GM13976 (cell line): ENCODE measurements around the gene PRKAB1.
"Not testable (repeated sequence)": the region's sequence is repeated elsewhere in the genome, so short reads cannot be mapped to it uniquely, and the experiment has no call there.

ENCODE experiments used
- DNase-seq: peaks from one replicate; pipeline ENCODE4 v3.0.0; 2012; ENCODE audit warnings: low spot score
- CTCF ChIP-seq: IDR thresholded peaks from 2 replicates; pipeline ENCODE4 v1.5.1; 2012; ENCODE audit warnings: borderline replicate concordance, mild to moderate bottlenecking; ENCODE audit not compliant: insufficient read depth; ENCODE audit errors: extremely low read depth, missing control alignments, control extremely low read depth
- in situ Hi-C: fragments of 300-500 bp; cut with MboI; formaldehyde crosslinking; loops from one replicate; pipeline ENCODE4 v1.12.0; 2022; ENCODE audit warnings: low sequenced_read_pairs, mixed read lengths, inconsistent platforms; ENCODE audit not compliant: unreplicated experiment

PRKAB1 gene

GRCh38 chr12:119667577-119668323 lies at the start of gene PRKAB1:
TSS of gene PRKAB1 (plus strand) at chr12:119668133. CDS start at chr12:119668245, 112 bp downstream.
- in situ Hi-C loops: no loop called here
- peak; percentile 98 for TF ChIP-seq CTCF
- peak; percentile 98 for DNase-seq

GRCh38 chr12:119618328-119618896 lies 49.5 kb upstream of the PRKAB1 start:
- in situ Hi-C loops, DNase-seq: not testable (repeated sequence)

GRCh38 chr12:119620490-119620889 lies 47.4 kb upstream of the PRKAB1 start:
- in situ Hi-C loops: no loop called here
- DNase-seq: no peak
- no peak for TF ChIP-seq CTCF

- DNase-seq: no peak
- no peak for TF ChIP-seq CTCF
- in situ Hi-C loops: no loop called here
Observed at GRCh38 chr12:119621878-119622277, 46.1 kb upstream of the PRKAB1 start.

GRCh38 chr12:119624966-119625365 lies 43.0 kb upstream of the PRKAB1 start:
- no peak for DNase-seq
- in situ Hi-C loops: no loop called here
- no peak for TF ChIP-seq CTCF

GRCh38 chr12:119627019-119627643 lies 40.8 kb upstream of the PRKAB1 start:
- no peak for TF ChIP-seq CTCF
- DNase-seq: no peak
- in situ Hi-C loops: no loop called here

GRCh38 chr12:119627686-119628085 lies 40.2 kb upstream of the PRKAB1 start:
- in situ Hi-C loops: no loop called here
- TF ChIP-seq CTCF: no peak
- no peak for DNase-seq
